DND-41 (cell line): ENCODE measurements around the gene RC3H1.
"Not testable (repeated sequence)": the region's sequence is repeated elsewhere in the genome, so short reads cannot be mapped to it uniquely, and the experiment has no call there.

Source experiments
- EZH2 ChIP-seq: IDR thresholded peaks from 3 replicates; pipeline ENCODE4 v1.6.1; 2012; ENCODE audit warnings: borderline replicate concordance, low read depth, mild to moderate bottlenecking, moderate library complexity, low read length, inconsistent platforms; ENCODE audit not compliant: severe bottlenecking
- TF ChIP-seq, protein P1 (sequence below): IDR thresholded peaks from 2 replicates; pipeline ENCODE4 v1.5.1; 2012; ENCODE audit warnings: borderline replicate concordance, low read length, moderate library complexity, mild to moderate bottlenecking; ENCODE audit not compliant: poor library complexity, severe bottlenecking; ENCODE audit errors: extremely low read depth

DNA sequence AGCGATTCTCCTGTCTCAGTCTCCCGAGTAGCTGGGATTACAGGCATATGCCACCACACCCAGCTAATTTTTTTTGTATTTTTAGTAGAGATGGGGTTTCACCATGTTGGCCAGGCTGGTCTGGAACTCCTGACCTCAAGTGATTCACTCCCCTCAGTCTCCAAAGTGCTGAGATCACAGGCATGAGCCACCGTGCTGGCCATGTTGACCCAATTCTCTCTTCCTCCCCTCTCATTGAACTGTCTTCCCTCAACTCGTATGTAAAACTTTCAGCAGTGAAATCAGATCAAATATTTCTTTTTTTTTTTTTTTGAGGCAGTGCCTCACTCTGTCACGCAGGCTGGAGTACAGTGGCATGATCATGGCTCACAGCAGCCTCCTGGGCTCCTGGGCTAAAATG, 20.4 kb upstream of the RC3H1 start:
- TF ChIP-seq, protein P1, sequence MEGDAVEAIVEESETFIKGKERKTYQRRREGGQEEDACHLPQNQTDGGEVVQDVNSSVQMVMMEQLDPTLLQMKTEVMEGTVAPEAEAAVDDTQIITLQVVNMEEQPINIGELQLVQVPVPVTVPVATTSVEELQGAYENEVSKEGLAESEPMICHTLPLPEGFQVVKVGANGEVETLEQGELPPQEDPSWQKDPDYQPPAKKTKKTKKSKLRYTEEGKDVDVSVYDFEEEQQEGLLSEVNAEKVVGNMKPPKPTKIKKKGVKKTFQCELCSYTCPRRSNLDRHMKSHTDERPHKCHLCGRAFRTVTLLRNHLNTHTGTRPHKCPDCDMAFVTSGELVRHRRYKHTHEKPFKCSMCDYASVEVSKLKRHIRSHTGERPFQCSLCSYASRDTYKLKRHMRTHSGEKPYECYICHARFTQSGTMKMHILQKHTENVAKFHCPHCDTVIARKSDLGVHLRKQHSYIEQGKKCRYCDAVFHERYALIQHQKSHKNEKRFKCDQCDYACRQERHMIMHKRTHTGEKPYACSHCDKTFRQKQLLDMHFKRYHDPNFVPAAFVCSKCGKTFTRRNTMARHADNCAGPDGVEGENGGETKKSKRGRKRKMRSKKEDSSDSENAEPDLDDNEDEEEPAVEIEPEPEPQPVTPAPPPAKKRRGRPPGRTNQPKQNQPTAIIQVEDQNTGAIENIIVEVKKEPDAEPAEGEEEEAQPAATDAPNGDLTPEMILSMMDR = not testable (repeated sequence)
- not testable (repeated sequence) for TF ChIP-seq EZH2
